Activated CD4-positive, alpha-beta T cell treated with anti-CD3 and anti-CD28 coated beads for 1 hour (primary cell): ENCODE results near the gene PIK3R1.
"Not testable (repeated sequence)": the region's sequence is repeated elsewhere in the genome, so short reads cannot be mapped to it uniquely, and the experiment has no call there.

Experiments used
- DNase-seq: peaks from one replicate; pipeline ENCODE4 v3.0.0-alpha.2; 2020

PIK3R1 gene

DNA sequence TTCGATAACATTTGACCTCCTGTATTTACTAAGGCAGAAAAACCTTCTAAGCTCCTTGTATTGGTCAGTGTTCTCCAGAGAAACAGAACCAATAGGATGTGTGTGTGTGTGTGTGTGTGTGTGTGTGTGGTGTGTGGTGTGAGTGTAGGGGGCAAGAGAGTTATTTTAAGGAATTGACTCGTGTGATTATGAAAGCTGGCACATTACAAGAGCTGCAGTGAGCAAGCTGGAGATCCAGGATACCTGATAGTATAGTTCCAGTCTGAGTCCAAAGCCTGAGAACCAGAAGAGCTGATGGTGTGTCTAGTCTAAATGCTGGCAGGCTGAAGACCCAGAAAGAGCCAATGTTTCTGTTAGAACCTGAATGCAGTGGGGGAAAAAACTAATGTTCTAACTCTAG, 21.2 kb upstream of the PIK3R1 start:
- no peak for DNase-seq

DNA sequence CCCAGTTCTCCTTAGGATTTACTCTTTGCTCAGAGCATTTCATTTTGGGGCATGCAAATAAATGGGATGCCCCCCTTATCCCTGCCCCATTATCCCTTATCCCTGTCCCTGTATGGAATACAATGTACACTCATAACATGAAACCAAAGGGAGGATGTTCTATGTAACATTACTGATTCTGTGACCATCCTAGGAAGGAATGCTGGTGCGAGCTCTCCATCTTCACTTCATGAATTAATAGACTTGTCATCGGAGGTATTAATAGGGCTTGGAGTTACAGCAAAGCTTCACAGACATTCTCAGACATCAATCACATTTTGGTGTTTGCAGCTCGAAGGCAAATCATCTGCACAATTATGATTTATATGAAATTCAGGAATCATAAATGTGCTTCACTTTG, 20.4 kb upstream of the PIK3R1 start:
- no peak for DNase-seq

DNA sequence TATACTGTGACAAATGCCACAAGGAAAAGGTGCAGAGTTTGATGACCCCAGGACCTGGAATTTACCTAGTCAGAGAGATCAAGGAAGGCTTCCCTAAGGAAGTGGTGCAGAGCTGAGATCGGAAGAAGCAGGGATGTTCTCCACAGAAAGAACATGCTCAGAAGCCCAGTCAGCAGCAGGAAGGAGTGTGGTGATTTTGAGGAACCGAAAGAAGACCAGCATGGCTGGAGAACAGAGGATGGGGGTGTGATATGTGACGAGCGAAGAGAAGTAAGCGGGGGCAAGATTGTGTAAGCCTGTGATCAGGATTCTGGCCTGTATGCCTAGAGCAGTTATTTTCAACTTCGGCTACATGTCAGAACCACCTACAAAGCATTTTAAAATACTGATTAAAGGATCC, 18.7 kb upstream of the PIK3R1 start:
- DNase-seq, result no peak

DNA sequence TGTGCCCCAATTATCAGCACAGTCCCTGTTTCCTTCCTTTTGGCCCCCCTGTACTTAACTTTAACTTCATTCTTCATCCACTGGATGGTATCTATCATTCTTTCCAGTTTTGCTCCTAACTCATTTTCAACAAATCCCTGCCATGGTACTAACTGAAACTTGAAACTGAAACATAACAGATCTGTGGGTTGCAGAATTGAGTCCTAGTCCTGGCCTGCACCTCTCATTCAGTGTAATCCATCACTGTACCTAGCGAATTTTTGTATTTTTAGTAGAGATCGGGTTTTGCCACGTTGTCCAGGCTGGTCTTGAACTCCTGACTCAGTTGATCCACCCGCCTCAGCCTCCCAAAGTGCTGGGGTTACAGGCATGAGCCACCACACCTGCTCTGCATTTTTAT, 15.3 kb upstream of the PIK3R1 start:
- no peak for DNase-seq

DNA sequence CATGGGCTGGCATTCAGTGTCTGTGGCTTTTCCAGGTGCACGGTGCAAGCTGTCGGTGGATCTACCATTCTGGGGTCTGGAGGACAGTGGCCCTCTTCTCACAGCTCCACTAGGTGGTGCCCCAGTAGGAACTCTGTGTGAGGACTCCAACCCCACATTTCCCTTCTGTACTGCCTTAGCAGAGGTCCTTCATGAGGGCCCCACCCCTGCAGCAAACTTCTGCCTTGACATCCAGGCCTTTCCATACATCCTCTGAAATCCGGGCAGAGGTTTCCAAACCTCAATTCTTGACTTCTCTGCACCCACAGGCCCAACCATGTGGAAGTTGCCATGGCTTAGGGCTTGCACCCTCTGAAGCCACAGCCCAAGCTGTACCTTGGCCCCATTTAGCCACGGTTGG, 4.9 kb upstream of the PIK3R1 start:
- DNase-seq, result not testable (repeated sequence)

DNA sequence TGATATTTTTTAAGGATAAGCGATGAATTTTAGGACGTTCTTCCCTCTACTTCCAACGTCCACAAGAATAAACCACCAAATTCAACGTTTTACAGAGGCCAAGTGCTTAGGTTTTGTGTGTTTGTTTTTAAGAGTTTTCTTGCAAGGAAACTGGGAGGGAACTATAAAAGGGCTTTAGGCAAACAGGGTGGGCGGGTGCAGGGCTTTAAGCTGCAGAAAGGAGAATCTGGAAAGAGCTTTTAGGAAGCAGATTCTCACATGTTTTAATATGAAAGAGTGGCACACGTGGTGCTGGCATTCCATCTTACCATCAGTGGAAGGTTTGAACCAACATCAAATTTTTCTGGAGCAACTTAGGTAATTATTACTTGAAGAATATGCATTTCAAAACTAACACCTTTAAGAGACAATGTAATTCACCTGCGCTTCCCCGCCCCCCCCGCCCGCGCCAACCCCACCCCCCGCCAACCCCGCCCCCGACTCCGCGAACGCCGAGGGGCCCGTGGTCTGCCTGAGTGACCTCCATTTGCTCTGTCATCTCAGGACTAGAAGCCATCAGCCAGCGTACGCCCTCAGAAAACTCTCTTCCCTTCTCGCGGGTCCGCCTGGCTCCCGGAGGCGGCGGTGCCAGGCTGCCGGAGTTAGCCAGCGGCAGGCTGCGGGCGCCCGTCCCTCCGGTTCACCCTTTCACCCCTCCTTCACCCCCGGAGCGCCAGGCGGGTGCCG, 911 bp upstream of the PIK3R1 start:
- DNase-seq, result no peak

DNA sequence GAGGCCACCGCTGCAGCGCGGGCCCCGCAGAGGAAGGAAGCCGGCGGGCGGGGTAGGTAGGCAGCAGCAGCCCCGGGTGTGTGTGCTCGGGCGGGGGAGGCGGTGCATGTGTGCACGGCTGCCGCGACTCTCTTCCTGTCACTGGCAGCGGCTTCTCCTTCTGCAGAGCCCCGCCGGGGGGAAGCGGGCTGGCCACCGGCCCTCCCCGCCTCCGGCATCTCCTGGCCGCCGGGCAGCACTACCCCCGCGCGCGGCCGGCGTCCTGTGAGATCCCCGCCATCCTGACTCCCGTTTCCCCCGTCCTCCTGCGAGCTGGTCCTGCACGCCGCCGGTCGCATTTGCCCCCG, 315 bp downstream of the PIK3R1 start:
- no peak for DNase-seq

DNA sequence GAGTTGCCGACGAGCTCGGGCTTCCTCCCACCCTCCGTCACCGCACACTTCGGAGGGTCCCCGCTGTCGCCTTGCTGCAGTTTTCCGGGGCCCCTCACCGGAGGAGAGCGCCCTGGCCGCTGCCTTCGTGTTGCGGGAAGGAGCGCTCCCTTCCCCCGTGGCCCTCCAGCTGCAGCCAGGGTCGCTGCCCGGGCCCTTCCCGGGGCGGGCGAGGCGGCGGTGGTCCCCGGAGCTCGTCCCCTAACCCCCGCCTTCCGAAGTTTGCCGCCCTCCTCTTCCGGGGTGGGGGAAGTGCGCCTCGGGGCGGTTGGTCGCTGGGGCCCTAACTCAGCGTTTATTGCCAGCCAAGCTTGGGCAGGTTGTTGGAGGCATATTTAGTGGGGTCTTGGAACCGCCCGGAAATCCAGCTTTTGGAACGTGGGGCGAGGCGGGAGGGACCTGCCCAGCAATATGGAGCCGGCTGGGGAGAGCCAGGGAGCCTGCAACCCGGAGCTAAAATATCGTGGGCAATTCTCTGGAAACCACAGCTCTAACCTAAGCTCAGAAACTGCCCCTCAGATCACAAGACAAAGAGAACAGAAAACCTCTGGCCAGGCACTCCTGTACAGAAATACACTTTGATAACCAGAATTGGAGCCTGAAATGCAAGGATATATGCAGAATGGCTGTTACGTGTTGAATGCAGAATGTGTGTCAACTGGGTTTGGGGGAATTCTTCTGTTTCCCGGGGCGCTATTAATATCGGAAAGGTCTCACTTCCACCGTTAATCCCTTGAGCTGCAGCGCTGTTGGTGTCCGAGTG, 890 bp downstream of the PIK3R1 start:
- peak; percentile 31 for DNase-seq

DNA sequence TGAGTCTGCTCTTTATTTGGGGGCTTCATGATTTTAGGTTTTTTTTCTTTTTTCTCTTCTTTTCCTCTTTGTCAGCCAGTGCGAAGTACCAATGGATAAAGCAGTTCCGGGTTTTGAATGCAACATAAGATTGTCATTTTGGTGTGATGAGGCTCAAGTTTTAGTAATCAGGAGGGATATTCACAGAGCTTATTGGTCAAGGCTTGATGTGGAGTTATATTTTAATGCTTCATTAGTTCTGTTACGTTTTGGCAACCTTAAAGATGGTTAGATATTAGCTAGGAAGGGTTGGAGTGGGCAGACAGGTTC, 1.4 kb downstream of the PIK3R1 start:
- no peak for DNase-seq

DNA sequence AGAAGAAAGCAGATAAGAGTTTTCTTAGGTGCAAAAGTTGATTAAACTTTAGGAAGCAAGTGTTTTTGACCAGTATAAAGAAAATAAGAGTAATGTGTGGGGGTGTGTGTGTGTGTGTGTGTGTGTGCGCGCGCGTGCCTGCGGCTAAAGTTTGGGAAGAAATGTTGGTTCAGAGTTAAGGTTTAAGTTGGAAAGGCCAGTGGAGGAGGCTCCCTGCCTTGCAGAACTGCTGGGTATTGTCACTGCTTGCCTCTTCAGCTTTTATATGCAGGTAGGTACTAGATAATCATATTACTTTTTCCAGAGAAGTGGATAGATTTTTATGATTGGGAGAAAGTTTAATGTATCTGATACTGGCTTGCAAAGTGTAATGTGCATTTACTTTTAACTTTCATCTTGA, 2.0 kb downstream of the PIK3R1 start:
- DNase-seq, result no peak

DNA sequence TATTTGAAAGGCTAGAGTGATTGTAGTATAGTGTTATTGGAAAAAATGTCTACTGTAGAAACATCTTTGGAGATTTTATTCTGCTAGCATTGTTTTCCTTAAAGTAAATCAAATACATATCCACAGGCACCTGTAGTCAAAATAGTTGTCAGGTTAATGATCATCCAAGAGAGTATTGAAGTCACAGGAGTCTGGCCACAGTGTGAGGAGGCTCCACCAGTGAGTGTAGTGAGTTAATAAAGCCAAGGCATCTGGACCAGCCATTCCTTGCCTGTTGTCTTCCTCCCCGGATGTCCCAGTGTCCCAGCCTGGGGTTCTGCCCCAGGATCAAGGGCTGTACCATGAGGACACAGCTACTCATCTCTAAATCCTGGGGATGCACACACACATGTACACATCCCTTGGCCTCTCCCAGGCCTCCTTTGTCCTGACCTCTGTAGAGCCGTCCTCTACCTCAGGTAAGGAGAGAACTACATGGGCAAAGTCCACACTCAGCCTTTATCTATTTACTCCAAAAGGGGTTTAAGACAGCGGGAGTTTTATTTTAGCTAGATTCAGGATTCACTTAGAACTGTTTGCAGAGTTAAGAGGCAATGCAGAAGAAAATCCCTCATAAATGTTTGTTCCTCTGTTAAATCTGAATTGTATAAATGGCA, 3.7 kb downstream of the PIK3R1 start:
- DNase-seq, result no peak

DNA sequence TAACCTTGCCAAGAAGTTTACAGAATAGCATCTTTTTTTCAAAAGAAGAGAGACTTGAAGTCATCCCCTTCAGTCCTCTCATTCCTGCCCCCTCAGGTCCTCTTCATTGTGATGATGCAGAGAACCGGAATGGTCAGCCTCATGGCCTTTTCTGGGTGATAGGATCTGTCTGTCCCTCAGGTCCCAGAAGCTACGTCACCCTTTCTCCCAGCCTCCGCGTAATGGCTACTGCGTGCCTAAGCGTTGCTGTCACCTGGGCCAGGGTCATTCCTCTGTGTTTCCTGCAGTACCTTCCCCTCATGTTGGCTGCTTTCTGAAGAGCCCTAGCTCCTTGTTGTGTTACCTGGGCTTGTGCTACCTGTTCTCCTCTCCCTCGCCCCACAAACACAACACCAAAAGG, 4.7 kb downstream of the PIK3R1 start:
- DNase-seq, result no peak

DNA sequence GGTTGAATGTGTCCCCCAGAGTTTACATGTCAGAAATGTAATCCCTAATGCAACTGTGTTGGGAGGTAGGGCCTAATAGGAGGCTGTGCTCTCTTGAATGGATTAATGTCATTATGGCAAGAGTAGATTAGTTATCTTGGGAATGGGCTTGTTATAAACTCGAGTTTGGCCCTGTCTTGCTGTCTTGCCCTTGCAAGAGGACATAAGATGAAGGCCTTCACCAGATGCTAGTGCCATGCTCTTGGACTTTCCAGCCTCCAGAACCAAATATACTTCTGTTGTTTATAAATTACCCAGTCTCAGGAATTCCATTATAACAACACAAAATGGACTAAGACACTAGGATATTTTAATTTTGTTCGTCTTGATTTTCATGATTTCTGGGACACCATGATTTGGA, 5.4 kb downstream of the PIK3R1 start:
- DNase-seq, result no peak

DNA sequence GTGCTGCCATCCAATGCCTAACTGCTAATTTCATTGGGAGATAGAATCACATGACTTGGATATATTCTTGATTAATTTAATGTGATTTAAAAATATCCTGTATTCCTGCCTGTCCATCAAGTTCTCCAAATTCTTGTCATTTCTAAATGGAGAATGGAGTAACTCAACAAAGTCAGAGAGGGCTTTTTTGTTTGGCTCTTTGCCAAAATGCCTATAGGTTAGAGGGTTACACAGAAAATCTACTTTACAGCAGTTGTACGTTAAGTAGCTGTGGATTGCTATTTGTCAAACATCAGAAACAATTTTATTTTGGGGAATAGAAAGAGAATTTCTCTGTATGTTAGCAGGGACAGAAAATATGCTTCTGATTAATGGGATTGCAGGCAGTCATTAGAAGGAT, 5.9 kb downstream of the PIK3R1 start:
- DNase-seq, result no peak

DNA sequence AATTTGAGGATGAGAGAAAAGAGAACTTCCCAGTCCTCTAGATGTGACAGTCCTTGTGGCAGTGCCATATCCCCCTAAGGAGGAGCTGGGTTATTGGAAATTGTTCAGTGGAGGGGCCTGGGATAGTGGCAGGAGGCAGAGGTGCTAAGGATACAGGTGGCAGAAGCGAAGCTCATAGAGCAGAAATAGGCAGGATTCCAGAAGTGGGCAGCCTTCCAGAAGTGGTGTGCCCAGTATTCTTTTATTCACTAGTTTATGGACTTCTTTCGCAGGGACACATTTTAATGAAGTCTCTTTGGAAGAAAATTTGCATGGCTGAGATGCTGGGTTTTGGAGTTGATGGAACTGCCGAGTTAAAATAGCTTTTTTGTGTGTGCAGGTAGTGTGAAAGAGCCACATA, 6.8 kb downstream of the PIK3R1 start:
- DNase-seq, result no peak

DNA sequence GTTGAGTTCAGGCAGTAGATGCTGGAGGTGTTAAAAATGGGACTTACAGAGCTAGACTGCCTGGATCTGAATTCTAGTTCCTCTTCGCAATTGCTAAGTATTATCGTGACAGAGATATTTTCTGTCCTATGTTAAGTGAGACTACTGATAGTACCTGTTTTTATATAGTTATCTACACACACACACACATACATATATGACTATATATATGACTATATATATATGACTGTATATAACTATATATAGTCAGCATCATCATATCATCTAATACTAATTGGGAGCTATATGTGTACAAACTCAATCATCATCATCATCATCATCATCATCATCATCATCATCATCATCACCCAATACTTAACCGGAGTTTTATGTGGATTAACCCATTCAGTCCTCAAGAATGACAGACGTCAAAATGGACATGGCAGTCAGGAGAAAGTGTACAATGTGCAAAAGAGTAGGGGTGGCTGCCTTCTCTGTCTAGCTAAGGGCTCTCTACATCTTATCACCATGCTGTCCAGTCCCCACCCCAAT, 7.3 kb downstream of the PIK3R1 start:
- no peak for DNase-seq

DNA sequence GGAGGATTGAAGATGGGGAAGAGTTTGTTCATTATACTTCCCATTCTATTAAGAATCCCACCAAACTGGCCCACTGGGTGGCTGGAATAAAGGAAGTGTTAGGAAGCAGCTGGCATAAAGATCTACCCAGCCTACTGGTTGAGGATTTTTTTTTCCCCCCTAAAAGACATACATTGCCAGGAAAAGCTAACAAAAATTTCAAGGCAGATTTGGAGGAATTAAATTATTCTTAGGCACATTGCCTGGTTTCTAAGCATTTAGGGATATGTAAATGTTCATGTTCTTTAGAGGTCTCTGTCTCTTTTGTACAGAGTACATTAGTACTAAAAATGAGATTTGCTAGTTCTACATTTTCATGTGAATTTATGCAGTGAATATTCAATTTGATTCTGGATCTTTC, 8.3 kb downstream of the PIK3R1 start:
- no peak for DNase-seq

DNA sequence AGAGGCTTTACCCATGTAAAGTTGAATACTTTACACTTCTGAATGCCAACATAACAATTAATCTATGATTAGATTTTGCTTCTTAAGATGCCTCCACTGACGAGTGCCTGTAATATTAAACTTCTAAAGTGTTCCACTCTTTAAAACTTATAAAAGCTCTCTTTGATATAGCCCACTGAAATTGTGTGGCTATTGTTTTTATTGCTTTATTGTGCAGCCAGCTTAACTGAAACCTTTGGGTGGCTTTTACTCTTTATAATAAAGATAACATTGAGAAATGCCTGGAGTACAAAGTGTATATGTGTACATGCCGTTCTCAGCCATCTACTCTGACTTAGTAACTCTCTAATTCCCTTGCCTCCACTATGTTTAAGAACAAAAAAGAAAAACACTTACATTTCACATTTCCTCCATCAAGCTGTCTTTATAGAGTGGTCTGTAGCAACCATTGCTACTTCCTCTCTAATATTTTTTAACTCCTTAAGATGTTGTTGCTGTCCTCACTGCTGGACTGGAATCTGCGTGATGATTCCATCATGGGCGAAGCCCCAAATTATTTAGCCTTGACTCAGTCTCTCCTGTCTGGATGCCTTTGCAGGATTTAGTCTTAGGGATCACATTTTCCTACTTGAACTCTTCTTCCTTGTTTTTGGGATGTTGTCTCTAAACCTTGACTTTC, 9.1 kb downstream of the PIK3R1 start:
- no peak for DNase-seq

DNA sequence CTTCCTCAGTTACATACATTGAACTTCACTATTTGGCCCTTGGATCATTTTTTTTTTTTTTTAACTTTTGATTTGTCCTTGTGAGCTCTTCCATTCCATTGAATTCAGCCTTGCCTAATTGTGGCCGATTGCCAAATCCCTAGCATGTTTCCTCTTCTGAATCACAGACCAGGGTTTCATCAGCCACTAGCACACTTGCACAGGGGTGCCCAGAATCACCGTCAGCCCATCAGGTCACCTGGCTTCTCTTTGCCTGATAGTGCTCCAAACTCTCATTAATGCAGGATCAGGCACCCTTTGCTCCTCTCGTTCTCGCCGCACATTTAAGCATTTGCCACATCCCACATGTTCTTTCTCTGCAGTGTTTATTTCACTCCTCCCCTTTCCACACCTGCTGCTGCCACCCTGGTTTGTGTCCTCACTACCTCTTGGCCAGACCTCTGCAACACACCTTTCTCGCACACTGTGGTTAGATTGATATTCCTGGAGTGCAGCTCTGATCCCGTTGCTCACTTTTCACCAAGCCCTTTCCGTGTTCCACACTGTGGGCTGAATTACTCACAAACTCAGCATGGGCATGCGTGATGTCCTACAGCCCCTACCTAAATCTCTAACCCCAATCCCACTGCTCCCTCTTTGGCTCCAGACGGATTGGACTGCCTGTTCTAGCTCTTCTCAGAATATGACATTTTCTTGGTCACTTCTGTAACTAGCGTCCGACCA, 9.8 kb downstream of the PIK3R1 start:
- no peak for DNase-seq

DNA sequence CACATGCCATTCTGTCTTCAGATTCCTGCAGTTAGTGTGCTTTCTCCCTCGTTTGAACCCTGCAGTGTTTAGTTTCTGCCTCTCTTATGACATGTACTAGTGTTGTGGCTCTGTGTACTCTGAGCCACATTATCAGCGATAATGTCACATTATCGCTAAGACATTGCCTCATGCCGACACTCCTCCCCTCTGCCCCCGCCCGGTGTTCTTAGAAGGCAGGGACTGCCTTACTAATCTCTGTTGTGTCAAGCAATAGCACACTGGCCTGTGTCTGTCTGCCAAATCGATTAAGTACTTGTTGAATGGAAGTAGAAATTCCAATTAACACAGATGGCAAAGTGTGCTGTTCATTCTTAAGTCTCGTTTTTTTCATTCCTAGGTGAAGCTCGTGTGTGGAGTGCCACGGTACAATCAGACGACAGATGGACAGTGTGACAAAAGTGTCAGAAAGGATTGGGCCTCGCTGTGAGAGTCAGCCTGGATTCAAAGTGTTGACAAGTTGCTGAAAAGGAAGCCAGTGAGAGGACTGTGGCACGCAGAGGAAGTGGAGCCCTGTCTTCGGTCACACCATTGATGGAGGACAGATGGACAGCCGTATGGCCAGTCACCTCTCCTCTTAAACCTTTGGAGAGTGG, 10.5 kb downstream of the PIK3R1 start:
- no peak for DNase-seq

DNA sequence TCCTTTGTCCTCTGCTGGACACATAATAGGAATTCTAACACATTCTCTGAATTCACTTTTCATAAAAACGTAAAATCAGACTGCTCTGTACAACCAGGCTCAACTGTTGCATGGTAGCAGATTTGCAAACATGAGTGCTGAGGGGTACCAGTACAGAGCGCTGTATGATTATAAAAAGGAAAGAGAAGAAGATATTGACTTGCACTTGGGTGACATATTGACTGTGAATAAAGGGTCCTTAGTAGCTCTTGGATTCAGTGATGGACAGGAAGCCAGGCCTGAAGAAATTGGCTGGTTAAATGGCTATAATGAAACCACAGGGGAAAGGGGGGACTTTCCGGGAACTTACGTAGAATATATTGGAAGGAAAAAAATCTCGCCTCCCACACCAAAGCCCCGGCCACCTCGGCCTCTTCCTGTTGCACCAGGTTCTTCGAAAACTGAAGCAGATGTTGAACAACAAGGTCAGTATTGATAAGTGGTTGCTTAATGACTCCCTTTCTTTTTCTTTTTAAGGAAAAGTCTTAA, 11.1 kb downstream of the PIK3R1 start:
- DNase-seq, result no peak

DNA sequence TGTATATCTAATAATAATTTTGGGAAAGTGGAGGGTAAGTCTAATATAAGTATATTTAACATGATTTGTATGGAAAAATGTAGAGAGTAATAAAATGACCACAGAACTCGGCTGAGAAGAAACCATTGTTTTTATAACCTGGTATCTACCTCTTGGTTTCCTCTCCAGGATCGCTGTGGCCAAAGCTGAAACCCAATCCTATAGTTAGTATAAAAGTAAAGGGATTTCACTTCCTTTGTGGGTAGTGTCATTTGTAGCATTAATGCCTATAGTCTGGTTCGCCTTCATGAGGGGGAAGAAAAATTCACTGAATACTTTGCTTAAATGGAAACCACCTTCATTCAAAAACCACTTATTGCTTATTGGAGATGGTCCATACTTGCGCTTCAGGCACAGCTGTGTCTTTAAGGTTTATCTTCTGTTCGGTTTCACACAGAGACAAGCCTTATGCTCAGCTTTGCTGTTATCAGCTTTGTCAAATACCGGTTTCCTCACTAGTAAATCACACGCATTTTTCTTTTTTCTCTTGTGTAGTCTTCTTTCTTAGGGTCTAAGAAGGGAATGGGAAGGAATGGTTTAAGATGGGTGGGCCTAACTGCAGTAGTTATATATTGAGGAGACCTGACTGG, 12.1 kb downstream of the PIK3R1 start:
- DNase-seq, result no peak
